Trophoblast cell (in vitro differentiated cells and primary cell): ENCODE results near the gene DOCK2.

ENCODE experiments used
- DNase-seq, 2 donors: peaks; one replicate each; pipeline ENCODE4 v3.0.0-alpha.2; 2016
- H2AFZ ChIP-seq: 2 replicates; pipeline ENCODE4 v1.6.1; 2013; ENCODE audit warnings: low read length, moderate library complexity, mild to moderate bottlenecking; ENCODE audit not compliant: insufficient read depth, poor library complexity
- H2AK5ac ChIP-seq: 2 replicates; pipeline ENCODE4 v1.6.1; 2013; ENCODE audit warnings: mild to moderate bottlenecking, low read length
- H2BK120ac ChIP-seq: 2 replicates; pipeline ENCODE4 v1.6.1; 2013; ENCODE audit warnings: low read length, mild to moderate bottlenecking, moderate library complexity; ENCODE audit not compliant: insufficient read depth, poor library complexity
- H2BK12ac ChIP-seq: 2 replicates; pipeline ENCODE4 v1.6.1; 2013; ENCODE audit warnings: mild to moderate bottlenecking, low read length, moderate library complexity
- H2BK5ac ChIP-seq: 2 replicates; pipeline ENCODE4 v1.6.1; 2013; ENCODE audit warnings: low read length, low read depth, moderate library complexity, mild to moderate bottlenecking; ENCODE audit not compliant: poor library complexity
- H3K14ac ChIP-seq: 2 replicates; pipeline ENCODE4 v1.6.1; 2013; ENCODE audit warnings: mild to moderate bottlenecking, low read length
- H3K18ac ChIP-seq: 2 replicates; pipeline ENCODE4 v1.6.1; 2013; ENCODE audit warnings: mild to moderate bottlenecking, low read length
- H3K23ac ChIP-seq: 2 replicates; pipeline ENCODE4 v1.6.1; 2013; ENCODE audit warnings: low read length
- H3K27ac ChIP-seq: 2 replicates; pipeline ENCODE4 v1.5.1; 2013; ENCODE audit warnings: low read depth, mild to moderate bottlenecking, inconsistent platforms, low read length, moderate library complexity
- H3K27me3 ChIP-seq: 2 replicates; pipeline ENCODE4 v1.6.1; 2013; ENCODE audit warnings: inconsistent platforms, mild to moderate bottlenecking, low read length, moderate library complexity; ENCODE audit not compliant: insufficient read depth
- H3K36me3 ChIP-seq, 2 experiments: 1 replicate in 1 of 2; 2 replicates in 1 of 2; pipeline ENCODE4 v1.6.1; 2013; ENCODE audit warnings: low read length in 2 of 2, mild to moderate bottlenecking in 2 of 2, moderate library complexity in 1 of 2; ENCODE audit not compliant: insufficient read depth in 2 of 2, control insufficient read depth in 1 of 2
- H3K4ac ChIP-seq: 2 replicates; pipeline ENCODE4 v1.6.1; 2013; ENCODE audit warnings: low read depth, mild to moderate bottlenecking, low read length, moderate library complexity
- H3K4me1 ChIP-seq, 2 experiments: 1 replicate in 1 of 2; 2 replicates in 1 of 2; pipeline ENCODE4 v1.6.1; 2013; ENCODE audit warnings: low read length in 2 of 2, mild to moderate bottlenecking in 2 of 2, moderate library complexity in 1 of 2; ENCODE audit not compliant: insufficient read depth in 2 of 2, control insufficient read depth in 1 of 2
- H3K4me2 ChIP-seq: 2 replicates; pipeline ENCODE4 v1.6.1; 2013; ENCODE audit warnings: inconsistent platforms, mild to moderate bottlenecking, low read length, moderate library complexity
- H3K4me3 ChIP-seq: 2 replicates; pipeline ENCODE4 v1.5.1; 2013; ENCODE audit warnings: mild to moderate bottlenecking, low read depth, low read length, inconsistent platforms
- H3K79me1 ChIP-seq: one replicate; pipeline ENCODE4 v1.6.1; 2013; ENCODE audit warnings: low read length
- H3K79me2 ChIP-seq: 2 replicates; pipeline ENCODE4 v1.6.1; 2013; ENCODE audit warnings: low read length, mild to moderate bottlenecking; ENCODE audit not compliant: control insufficient read depth, insufficient read depth, poor library complexity
- H3K9ac ChIP-seq: 2 replicates; pipeline ENCODE4 v1.6.1; 2013; ENCODE audit warnings: mild to moderate bottlenecking, low read length
- H3K9me3 ChIP-seq: 2 replicates; pipeline ENCODE4 v1.6.1; 2013; ENCODE audit warnings: low read depth, mild to moderate bottlenecking, control low read depth, inconsistent platforms, low read length; ENCODE audit not compliant: insufficient read depth
- H4K12ac ChIP-seq: 2 replicates; pipeline ENCODE4 v1.6.1; 2013; ENCODE audit warnings: low read depth, mild to moderate bottlenecking, low read length, moderate library complexity
- H4K8ac ChIP-seq: 2 replicates; pipeline ENCODE4 v1.6.1; 2013; ENCODE audit warnings: low read depth, mild to moderate bottlenecking, low read length, moderate library complexity
- H4K91ac ChIP-seq: one replicate; pipeline ENCODE4 v1.6.1; 2013; ENCODE audit warnings: low read depth, mild to moderate bottlenecking, low read length, moderate library complexity
- WGBS: extraction: QIAGEN DNeasy Blood & Tissue Kit; methylation state at CpG from one replicate; pipeline ENCODE4 v1.1.7; 2013; ENCODE audit warnings: missing lambda C conversion rate; ENCODE audit not compliant: insufficient read length, insufficient coverage; ENCODE audit errors: extremely low coverage; 5-methylcytosine and 5-hydroxymethylcytosine counted together

DOCK2 gene

GRCh38 chr5:169922474-169922873 is 285.4 kb downstream of the DOCK2 start:
- Histone ChIP-seq H3K4me3 (no peak overlapping the region), H2BK12ac (no peak overlapping the region), H3K4me2 (no peak overlapping the region), H3K36me3 (no peaks in the 10 kb centered on the region), H2AK5ac (no peak overlapping the region), H4K8ac (no peak overlapping the region), H4K12ac (no peak overlapping the region), H3K4me1 (no peaks in the 10 kb centered on the region), H3K23ac (no peak overlapping the region), H3K27me3 (no peaks in the 10 kb centered on the region), H2BK5ac (no peak overlapping the region), H2BK120ac (no peak overlapping the region), H3K27ac (no peak overlapping the region), H4K91ac (no peak overlapping the region), H3K9ac (no peak overlapping the region), H3K9me3 (no peaks in the 10 kb centered on the region), H3K4ac (no peak overlapping the region), H3K18ac (no peak overlapping the region), H3K14ac (no peak overlapping the region), H3K79me2 (no peaks in the 10 kb centered on the region), H2AFZ (no peak overlapping the region), H3K79me1 (no peaks in the 10 kb centered on the region)
- WGBS, result no CpG with 5 or more reads among the region's 1 CpG
- DNase-seq, result no peak

- Histone ChIP-seq H3K18ac (no peak overlapping the region), H3K14ac (no peak overlapping the region), H3K27me3 (no peaks in the 10 kb centered on the region), H3K36me3 (no peaks in the 10 kb centered on the region), H3K4me2 (no peak overlapping the region), H3K79me1 (no peaks in the 10 kb centered on the region), H2BK5ac (no peak overlapping the region), H2BK12ac (no peak overlapping the region), H2AK5ac (no peak overlapping the region), H3K27ac (no peak overlapping the region), H3K9me3 (no peaks in the 10 kb centered on the region), H4K12ac (no peak overlapping the region), H3K79me2 (no peaks in the 10 kb centered on the region), H2AFZ (no peak overlapping the region), H3K4me3 (no peak overlapping the region), H3K4me1 (no peaks in the 10 kb centered on the region), H4K8ac (no peak overlapping the region), H3K23ac (no peak overlapping the region), H3K9ac (no peak overlapping the region), H3K4ac (no peak overlapping the region), H2BK120ac (no peak overlapping the region), H4K91ac (no peak overlapping the region)
- no CpG with 5 or more reads among the region's 1 CpG for WGBS
- DNase-seq, result no peak
These were observed 286.9 kb downstream of the DOCK2 start for GRCh38 chr5:169923988-169924387.

GRCh38 chr5:169933127-169933526 is 296.1 kb downstream of the DOCK2 start:
- H2BK12ac ChIP-seq, result no peak overlapping the region
- H3K4me1 ChIP-seq, result no peaks in the 10 kb centered on the region
- no peak for DNase-seq
- no peak overlapping the region for H4K8ac ChIP-seq
- no peaks in the 10 kb centered on the region for H3K36me3 ChIP-seq
- H4K12ac ChIP-seq, result no peak overlapping the region
- no peaks in the 10 kb centered on the region for H3K9me3 ChIP-seq
- no peak overlapping the region for H3K18ac ChIP-seq
- H2BK5ac ChIP-seq, result no peak overlapping the region
- WGBS, result no CpG with 5 or more reads among the region's 1 CpG
- H3K27me3 ChIP-seq, result no peaks in the 10 kb centered on the region
- no peak overlapping the region for H3K4me2 ChIP-seq
- no peak overlapping the region for H3K23ac ChIP-seq
- no peak overlapping the region for H4K91ac ChIP-seq
- H3K4me3 ChIP-seq, result no peak overlapping the region
- H2BK120ac ChIP-seq, result no peak overlapping the region
- H2AFZ ChIP-seq, result no peak overlapping the region
- H3K4ac ChIP-seq, result no peak overlapping the region
- H3K14ac ChIP-seq, result no peak overlapping the region
- H2AK5ac ChIP-seq, result no peak overlapping the region
- H3K27ac ChIP-seq, result no peak overlapping the region
- no peak overlapping the region for H3K9ac ChIP-seq
- H3K79me1 ChIP-seq, result no peaks in the 10 kb centered on the region
- no peaks in the 10 kb centered on the region for H3K79me2 ChIP-seq

GRCh38 chr5:169933616-169934015 is 296.5 kb downstream of the DOCK2 start:
- Histone ChIP-seq H3K79me1 (no peaks in the 10 kb centered on the region), H4K91ac (no peak overlapping the region), H3K4me3 (no peak overlapping the region), H4K12ac (no peak overlapping the region), H3K23ac (no peak overlapping the region), H3K27ac (no peak overlapping the region), H3K4ac (no peak overlapping the region), H2AFZ (no peak overlapping the region), H3K79me2 (no peaks in the 10 kb centered on the region), H3K36me3 (no peaks in the 10 kb centered on the region), H3K14ac (no peak overlapping the region), H3K27me3 (no peaks in the 10 kb centered on the region), H2BK120ac (no peak overlapping the region), H3K9ac (no peak overlapping the region), H3K9me3 (no peaks in the 10 kb centered on the region), H3K18ac (no peak overlapping the region), H2AK5ac (no peak overlapping the region), H3K4me1 (no peaks in the 10 kb centered on the region), H3K4me2 (no peak overlapping the region), H4K8ac (no peak overlapping the region), H2BK5ac (no peak overlapping the region), H2BK12ac (no peak overlapping the region)
- no CpG with 5 or more reads among the region's 7 CpGs for WGBS
- DNase-seq, result no peak
